ENCODE results near the gene KRTAP21-1.

KRTAP21-1 gene

DNA sequence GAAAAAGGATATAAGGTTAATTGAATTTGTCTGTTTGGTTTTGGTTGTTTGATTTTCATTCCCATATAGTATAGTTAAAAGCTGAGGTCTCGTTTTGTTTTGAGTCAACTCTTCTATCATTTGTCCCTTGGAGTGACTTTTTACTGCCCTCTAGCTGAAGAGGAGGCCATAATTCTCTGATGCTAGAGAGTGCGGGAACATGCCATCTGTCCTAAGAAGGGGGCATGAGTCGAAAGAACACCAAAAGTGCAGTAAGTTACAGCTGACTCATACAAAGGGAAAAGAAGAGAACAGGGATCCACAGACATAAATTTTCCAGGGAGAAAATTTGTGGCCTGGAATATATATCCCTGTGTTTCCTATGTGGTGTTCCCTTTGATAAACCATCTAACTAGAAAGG, 40.8 kb downstream of the KRTAP21-1 start:
- Histone ChIP-seq H3K9me3 (ENCODE audit: severe bottlenecking) (peaks cover 2% of the 10 kb centered on the region), H3K4me1 (ENCODE audit: insufficient read depth, poor library complexity, severe bottlenecking) (peaks cover 36% of the 10 kb centered on the region), H3K36me3 (ENCODE audit: low read depth) (no peaks in the 10 kb centered on the region), H3K27me3 (ENCODE audit: insufficient read depth, poor library complexity, severe bottlenecking) (no peaks in the 10 kb centered on the region), H3K27ac (ENCODE audit: poor library complexity, severe bottlenecking) (peak overlapping the region; percentile 80), H3K4me3 (ENCODE audit: severe bottlenecking) (no peak overlapping the region)
- DNase-seq (ENCODE audit: low spot score), result no peak
- TF ChIP-seq, protein P1, sequence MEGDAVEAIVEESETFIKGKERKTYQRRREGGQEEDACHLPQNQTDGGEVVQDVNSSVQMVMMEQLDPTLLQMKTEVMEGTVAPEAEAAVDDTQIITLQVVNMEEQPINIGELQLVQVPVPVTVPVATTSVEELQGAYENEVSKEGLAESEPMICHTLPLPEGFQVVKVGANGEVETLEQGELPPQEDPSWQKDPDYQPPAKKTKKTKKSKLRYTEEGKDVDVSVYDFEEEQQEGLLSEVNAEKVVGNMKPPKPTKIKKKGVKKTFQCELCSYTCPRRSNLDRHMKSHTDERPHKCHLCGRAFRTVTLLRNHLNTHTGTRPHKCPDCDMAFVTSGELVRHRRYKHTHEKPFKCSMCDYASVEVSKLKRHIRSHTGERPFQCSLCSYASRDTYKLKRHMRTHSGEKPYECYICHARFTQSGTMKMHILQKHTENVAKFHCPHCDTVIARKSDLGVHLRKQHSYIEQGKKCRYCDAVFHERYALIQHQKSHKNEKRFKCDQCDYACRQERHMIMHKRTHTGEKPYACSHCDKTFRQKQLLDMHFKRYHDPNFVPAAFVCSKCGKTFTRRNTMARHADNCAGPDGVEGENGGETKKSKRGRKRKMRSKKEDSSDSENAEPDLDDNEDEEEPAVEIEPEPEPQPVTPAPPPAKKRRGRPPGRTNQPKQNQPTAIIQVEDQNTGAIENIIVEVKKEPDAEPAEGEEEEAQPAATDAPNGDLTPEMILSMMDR (IDR thresholded peaks at IDR 0.05; ENCODE audit: poor library complexity, severe bottlenecking), result no peak
- no peak for ATAC-seq (ENCODE audit: low read depth)

DNA sequence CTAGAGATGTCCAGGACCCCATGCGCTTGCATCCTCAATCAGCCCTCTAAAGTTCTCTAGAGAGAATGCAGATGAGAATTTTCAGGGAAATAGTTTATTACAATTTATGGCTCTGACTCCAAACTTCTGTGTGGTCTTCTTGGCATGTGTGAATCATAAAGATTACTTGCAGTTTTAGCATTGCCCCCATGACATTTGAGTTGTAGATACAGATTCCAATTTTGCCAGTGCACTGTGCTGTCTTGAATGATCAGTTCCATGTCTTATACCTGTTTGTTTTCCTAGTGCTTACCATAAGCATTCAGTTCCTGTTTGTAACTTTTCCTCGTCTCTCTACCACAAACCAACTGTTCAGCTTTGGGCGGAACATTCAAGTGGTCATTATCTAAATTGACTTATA, 41.5 kb downstream of the KRTAP21-1 start:
- Histone ChIP-seq H3K9me3 (ENCODE audit: severe bottlenecking) (peaks cover 2% of the 10 kb centered on the region), H3K4me1 (ENCODE audit: insufficient read depth, poor library complexity, severe bottlenecking) (peaks cover 29% of the 10 kb centered on the region), H3K36me3 (ENCODE audit: low read depth) (no peaks in the 10 kb centered on the region), H3K4me3 (ENCODE audit: severe bottlenecking) (no peak overlapping the region), H3K27ac (ENCODE audit: poor library complexity, severe bottlenecking) (peak overlapping the region; percentile 80), H3K27me3 (ENCODE audit: insufficient read depth, poor library complexity, severe bottlenecking) (no peaks in the 10 kb centered on the region)
- TF ChIP-seq, protein P1 (IDR thresholded peaks at IDR 0.05; ENCODE audit: poor library complexity, severe bottlenecking), result no peak
- DNase-seq (ENCODE audit: low spot score), result no peak
- no peak for ATAC-seq (ENCODE audit: low read depth)

DNA sequence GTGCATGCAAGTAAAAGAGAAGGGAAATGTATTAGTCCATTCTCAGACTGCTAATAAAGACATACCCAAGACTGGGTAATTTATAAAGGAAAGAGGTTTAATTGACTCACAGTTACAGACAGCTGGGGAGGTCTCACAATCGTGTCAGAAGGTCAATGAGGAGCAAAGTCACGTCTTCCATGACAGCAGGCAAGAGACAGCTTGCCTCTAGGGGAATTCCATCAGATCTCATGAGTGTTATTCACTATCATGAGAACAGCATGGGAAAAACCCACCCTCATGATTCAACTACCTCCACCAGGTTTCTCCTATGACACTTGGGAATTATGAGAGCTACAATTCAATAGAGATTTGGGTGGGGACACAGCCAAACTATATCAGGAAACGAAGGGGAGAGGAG, 44.7 kb downstream of the KRTAP21-1 start:
- TF ChIP-seq, protein P1 (IDR thresholded peaks at IDR 0.05; ENCODE audit: poor library complexity, severe bottlenecking), result no peak
- Histone ChIP-seq H3K4me1 (ENCODE audit: insufficient read depth, poor library complexity, severe bottlenecking) (peaks cover 16% of the 10 kb centered on the region), H3K27me3 (ENCODE audit: insufficient read depth, poor library complexity, severe bottlenecking) (no peaks in the 10 kb centered on the region), H3K9me3 (ENCODE audit: severe bottlenecking) (peaks cover 2% of the 10 kb centered on the region), H3K4me3 (ENCODE audit: severe bottlenecking) (no peak overlapping the region), H3K27ac (ENCODE audit: poor library complexity, severe bottlenecking) (peak overlapping the region; percentile 41), H3K36me3 (ENCODE audit: low read depth) (no peaks in the 10 kb centered on the region)
- DNase-seq (ENCODE audit: low spot score), result no peak
- peak; percentile 27; the same call in 1 of the 3 replicates for ATAC-seq (ENCODE audit: low read depth)

DNA sequence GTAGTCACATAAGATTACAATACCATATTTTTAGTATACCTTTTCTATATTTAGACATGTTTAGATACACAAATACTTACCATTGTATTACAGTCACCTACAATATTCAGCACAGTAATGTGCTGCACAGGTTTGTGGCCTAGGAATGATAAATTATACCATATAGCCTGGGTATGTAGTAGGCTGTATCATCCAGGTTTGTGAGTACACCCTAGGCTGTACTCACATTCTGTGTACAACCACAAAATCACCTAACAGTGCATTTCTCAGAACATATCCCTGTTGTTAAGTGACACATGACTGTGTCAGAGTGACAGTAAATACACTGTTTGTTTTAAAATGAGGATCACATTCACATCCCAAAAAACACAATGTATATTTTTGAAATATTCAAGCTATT, 47.8 kb downstream of the KRTAP21-1 start:
- Histone ChIP-seq H3K36me3 (ENCODE audit: low read depth) (no peaks in the 10 kb centered on the region), H3K4me3 (ENCODE audit: severe bottlenecking) (no peak overlapping the region), H3K27ac (ENCODE audit: poor library complexity, severe bottlenecking) (no peak overlapping the region), H3K9me3 (ENCODE audit: severe bottlenecking) (peaks cover 2% of the 10 kb centered on the region), H3K27me3 (ENCODE audit: insufficient read depth, poor library complexity, severe bottlenecking) (no peaks in the 10 kb centered on the region), H3K4me1 (ENCODE audit: insufficient read depth, poor library complexity, severe bottlenecking) (peaks cover 6% of the 10 kb centered on the region)
- TF ChIP-seq, protein P1 (IDR thresholded peaks at IDR 0.05; ENCODE audit: poor library complexity, severe bottlenecking), result no peak
- no peak for DNase-seq (ENCODE audit: low spot score)
- no peak for ATAC-seq (ENCODE audit: low read depth)
